HG02642 (cell line): ENCODE measurements around the gene TNFAIP6.
A peak's percentile ranks its signal among the peaks of the same experiment; 100 is the strongest.

Source experiments
- ATAC-seq: cut with Tn5 transposase; IDR thresholded peaks from one replicate; pipeline ENCODE4 v1.9.1; 2021; ENCODE audit warnings: mild to moderate bottlenecking; ENCODE audit not compliant: unreplicated experiment, poor library complexity

Gene TNFAIP6

GRCh38 chr2:151358166-151358970 lies 976 bp downstream of the TNFAIP6 start:
- ATAC-seq, result no peak

- ATAC-seq, result no peak
Observed at GRCh38 chr2:151359768-151360461, 2.5 kb downstream of the TNFAIP6 start.

- ATAC-seq, result no peak
Observed at GRCh38 chr2:151361674-151362370, 4.4 kb downstream of the TNFAIP6 start.

- ATAC-seq, result peak; percentile 85
Observed at GRCh38 chr2:151363709-151364108, 6.3 kb downstream of the TNFAIP6 start.

GRCh38 chr2:151367571-151367970 lies 10.2 kb downstream of the TNFAIP6 start:
- ATAC-seq, result no peak

GRCh38 chr2:151374436-151374835 lies 17.0 kb downstream of the TNFAIP6 start:
- ATAC-seq, result peak; percentile 97

GRCh38 chr2:151379169-151379568 lies 21.8 kb downstream of the TNFAIP6 start:
- ATAC-seq, result no peak

GRCh38 chr2:151380580-151381235 lies 23.3 kb downstream of the TNFAIP6 start:
- ATAC-seq, result no peak

- no peak for ATAC-seq
Observed at GRCh38 chr2:151381266-151381665, 23.9 kb downstream of the TNFAIP6 start.

GRCh38 chr2:151388011-151388410 lies 30.6 kb downstream of the TNFAIP6 start:
- no peak for ATAC-seq

GRCh38 chr2:151391436-151391835 lies 34.0 kb downstream of the TNFAIP6 start:
- no peak for ATAC-seq

- ATAC-seq, result no peak
Observed at GRCh38 chr2:151394509-151394908, 37.1 kb downstream of the TNFAIP6 start.

GRCh38 chr2:151395509-151396374 lies 38.4 kb downstream of the TNFAIP6 start:
- ATAC-seq, result no peak

- ATAC-seq, result no peak
Observed at GRCh38 chr2:151399981-151400380, 42.6 kb downstream of the TNFAIP6 start.

GRCh38 chr2:151401149-151401548 lies 43.8 kb downstream of the TNFAIP6 start:
- ATAC-seq, result no peak

- no peak for ATAC-seq
Observed at GRCh38 chr2:151403914-151404313, 46.5 kb downstream of the TNFAIP6 start.

- ATAC-seq, result no peak
Observed at GRCh38 chr2:151405376-151405775, 48.0 kb downstream of the TNFAIP6 start.

- ATAC-seq, result no peak
Observed at GRCh38 chr2:151407281-151407680, 49.9 kb downstream of the TNFAIP6 start.

- ATAC-seq, result no peak
Observed at GRCh38 chr2:151408788-151409600, 51.6 kb downstream of the TNFAIP6 start.
